ENCODE measurements around the gene LRIT1.

The LRIT1 gene

GRCh38 chr10:84212014-84212413 lies 29.3 kb downstream of the LRIT1 start:
- no peak for DNase-seq

- no peak for DNase-seq
These were observed 29.8 kb downstream of the LRIT1 start for GRCh38 chr10:84211566-84211965.

GRCh38 chr10:84208023-84208422 lies 33.3 kb downstream of the LRIT1 start:
- DNase-seq = no peak

DNA sequence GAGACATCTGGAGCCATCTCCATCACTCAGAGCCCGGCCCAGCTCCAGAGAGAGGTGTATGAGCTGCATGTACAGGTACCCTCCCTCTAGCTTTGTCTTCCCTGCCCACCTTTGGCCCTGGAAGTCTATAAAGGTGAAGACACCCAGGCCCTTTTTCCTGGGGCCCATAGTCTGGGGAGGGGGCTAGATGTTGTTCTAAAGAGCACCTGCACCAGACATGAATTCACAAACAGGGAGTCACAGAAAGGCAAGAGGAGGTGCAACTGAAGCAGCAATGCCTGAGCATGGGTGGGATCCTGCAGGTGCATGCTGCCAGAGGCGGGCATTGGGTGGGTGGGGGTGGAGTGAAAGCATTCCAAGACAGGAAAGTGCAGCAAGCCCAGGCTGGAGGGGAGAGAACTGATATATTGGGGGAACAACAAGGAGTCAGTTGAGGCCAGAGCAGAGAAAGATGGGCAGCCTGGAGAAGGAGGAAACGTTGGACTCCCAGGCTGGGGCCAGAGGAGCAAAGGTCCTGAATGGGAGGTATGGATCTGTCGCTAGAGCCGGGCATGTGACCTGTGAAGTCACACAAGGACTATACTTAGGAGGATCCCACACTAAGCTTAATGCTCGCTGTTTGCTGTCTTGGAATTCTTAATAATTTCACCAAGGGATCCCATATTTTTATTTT lies 35.4 kb downstream of the LRIT1 start:
- DNase-seq = no peak

DNA sequence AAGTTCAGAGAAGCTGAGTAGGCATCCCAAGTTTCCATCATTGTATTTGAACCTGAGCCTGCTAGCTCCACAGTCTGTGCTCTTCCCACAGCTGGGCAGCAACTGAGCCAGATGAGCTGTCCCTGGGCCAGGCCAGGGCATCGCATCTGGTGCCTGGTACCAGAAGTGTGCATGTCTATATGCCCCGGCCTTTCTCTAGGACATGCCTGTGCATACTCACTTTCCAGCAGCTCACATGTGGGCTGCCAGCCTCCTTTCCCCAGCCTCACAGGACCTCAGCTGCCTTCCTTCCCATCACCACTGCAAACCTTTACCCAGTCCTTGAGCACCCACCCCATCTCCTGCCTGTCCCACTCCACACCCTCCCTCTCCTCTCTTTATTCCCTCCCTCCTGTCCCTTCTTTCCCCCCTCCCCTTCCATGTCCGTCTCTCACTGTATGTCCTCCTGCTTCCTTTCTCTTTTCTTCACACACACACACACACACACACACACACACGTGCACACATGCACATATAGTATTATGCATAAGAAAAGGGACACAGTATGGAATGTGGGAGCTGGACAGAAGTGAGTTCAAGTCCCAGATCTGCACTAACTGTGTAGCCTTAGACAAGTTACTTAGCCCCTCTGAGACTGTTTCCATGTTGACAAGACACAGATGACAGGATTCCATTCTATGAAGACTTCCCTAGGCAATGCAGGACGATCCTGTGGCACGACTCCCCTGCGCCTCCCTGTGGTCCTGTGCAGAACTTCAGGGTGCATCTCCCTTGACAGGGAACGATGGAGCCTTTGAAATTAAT lies 36.1 kb downstream of the LRIT1 start:
- no peak for DNase-seq

- DNase-seq = no peak
These were observed 36.7 kb downstream of the LRIT1 start for GRCh38 chr10:84204610-84205009.

DNA sequence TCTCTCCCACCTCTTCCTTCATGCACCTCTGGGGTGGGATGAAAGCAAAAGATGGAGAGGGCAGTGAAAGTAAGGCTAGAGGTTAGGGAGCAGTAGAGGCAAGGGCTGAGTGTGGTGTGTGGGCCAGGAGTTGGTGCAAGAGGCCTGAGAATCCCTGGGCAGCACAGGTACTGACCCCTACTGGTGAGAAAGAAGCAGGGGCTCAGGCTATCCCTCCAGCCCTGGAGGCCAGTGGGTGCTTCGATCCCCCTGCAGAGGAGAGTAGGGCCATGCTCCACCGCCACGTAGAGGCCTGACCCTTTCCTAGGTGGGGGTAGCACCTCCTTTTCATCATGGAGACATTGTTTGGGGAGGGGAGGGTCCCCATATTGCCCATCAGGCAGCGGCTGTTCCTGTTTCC lies 37.2 kb downstream of the LRIT1 start:
- no peak for DNase-seq

DNA sequence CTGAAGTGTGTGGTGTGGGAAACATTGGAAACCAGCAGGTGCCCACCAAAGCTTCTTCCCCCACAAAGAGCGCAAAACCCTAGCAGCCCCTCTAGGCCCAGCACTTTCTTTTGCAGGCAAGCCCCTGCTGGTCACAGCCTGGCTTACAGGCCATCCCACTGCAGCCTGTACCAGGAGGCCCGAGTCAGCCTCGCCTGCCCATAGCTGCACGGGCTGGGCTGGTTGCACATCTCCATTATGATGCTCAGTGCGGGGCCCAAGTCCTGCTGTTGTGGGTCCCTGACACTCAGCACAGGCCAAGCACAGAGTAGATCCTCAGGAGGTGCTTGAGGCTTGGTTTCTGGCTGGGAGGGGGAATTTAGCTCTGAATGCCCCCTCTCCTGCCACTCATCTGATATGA lies 39.0 kb downstream of the LRIT1 start:
- no peak for DNase-seq

DNA sequence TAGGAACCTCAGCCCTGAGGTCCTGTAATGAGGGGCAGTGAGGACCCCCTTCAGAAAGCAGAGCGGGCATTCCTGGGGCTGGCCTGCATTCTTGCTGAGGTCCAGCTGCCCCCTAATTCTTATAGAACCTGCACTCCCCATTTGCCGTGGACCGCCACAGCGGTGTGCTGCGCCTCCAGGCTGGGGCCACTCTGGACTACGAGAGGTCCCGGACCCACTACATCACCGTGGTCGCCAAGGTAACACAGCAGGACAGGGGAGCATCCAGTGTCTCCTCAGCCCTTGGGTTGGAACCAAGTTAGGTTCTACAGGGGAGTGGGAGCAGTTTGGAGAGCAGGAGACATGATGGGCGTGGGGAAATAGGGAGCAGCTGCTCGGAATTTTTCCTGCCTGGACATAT lies 39.7 kb downstream of the LRIT1 start:
- no peak for DNase-seq

DNA sequence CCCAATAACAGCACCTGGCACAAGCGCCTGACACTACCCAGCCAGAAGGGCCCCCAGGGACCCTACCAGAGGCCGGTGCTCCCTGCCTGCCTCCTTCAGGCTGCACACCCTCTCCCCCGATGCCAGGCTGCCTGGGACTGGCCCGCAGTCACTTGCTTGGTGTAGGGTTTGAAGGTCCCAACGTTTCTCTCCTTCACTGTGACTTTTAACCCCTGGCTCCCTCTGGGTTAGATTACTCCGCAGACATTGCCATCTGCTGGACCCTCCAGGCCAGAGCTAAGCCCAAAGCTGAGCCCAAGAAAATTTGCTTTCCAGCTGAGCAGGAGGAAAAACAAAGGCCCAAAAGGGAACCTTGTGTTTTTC lies 40.1 kb downstream of the LRIT1 start:
- DNase-seq = no peak

GRCh38 chr10:84200537-84201243 lies 40.7 kb downstream of the LRIT1 start:
- no peak for DNase-seq

DNA sequence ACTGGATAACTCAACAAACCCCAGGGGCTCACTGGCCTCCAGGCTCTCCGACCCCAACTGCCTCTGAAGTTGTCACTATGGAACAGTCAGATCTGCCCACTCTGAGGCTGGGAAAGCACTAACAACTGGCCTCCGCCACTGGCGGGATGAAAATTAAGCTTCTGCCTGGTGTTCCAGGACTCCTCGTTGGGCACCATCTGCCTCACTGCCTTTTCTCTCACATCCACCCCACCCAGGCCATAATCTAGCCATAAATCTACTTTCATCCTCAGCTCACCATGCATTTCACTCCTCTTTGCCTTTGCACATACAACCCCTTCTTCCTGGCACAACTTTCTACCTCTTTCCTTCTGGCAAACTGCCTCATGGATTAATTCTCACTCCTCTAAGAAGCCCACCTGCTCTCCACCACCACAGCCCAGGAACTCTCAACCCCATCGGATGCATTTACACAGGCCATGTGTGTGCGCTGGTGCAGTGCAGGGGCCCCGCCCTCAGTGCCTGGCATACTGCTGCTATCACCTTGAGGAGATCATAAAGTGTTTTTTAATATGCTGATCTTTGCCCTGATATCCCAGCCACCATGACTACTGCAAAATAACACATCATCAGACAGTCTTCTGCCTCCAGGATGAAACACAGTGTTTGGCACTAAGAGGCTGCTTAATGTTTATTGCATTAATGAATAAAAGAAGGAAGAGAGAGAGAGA lies 43.0 kb downstream of the LRIT1 start:
- DNase-seq = no peak

- no peak for DNase-seq
These were observed 43.7 kb downstream of the LRIT1 start for GRCh38 chr10:84197643-84198042.

- no peak for DNase-seq
These were observed 44.4 kb downstream of the LRIT1 start for GRCh38 chr10:84196941-84197340.

DNA sequence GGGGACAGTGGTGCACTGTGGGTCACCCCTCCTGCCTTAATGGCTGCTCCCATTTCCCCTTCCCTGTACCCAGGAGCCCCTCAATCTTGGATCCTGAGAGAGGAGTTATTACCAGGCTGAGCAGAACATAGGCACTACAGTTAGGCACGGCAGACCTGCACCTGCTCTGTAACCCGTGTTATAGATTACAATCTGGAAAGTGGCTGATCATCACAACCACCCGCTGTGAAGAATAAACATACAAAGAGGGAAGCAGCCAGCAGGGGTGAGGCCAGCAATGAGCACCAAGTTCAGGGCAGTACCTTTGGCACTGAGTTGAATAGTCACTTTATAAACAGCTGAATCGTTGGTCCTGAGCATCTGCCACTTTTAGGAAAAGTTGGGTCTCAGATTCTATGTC lies 45.3 kb downstream of the LRIT1 start:
- no peak for DNase-seq

DNA sequence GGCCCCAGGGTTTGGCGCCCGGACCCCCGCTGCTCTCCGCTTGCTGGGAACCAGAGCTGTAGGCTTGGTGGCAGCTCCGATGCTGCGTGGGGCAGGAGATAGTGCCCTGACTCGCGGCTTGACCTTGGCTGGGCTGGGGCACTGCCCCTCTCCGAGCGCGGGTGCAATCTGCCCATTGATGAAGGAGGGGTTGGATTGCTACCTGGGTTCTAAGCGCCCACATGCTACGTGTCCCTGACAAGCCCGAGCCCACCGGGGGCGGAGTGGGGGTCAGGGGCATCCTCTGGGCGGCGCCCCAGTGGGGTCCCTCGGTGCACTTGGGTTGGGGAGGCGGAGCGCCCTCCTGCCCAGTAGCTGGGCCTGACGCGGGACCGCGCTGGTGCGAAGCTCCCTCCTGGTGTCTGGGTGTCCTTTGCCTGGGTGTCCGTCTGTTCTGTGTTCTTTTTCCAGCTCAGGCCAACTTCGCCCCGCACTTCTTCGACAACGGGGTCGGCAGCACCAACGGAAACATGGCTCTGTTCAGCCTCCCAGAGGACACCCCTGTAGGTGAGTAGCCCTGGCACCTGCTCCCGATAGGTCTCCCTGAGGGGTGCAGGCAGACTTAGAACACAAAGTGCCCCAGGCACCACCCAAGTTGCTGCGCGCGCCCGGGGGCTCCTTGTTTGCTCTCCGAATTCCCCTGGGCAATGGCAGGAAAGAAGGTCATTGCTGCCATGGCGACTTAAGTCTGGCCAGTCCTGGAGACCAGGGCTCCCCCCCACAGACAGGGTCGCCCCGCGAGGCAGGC lies 46.1 kb downstream of the LRIT1 start:
- no peak for DNase-seq

- no peak for DNase-seq
These were observed 46.8 kb downstream of the LRIT1 start, which contains the start of gene CDHR1 for GRCh38 chr10:84194424-84195043. Gene CDHR1, plus strand, starts transcription at chr10:84194537. Its CDS starts 224 bp downstream, at chr10:84194761.

GRCh38 chr10:84193846-84194423 lies 47.4 kb downstream of the LRIT1 start:
- no peak for DNase-seq

GRCh38 chr10:84193327-84193726 lies 48.0 kb downstream of the LRIT1 start:
- DNase-seq = no peak

GRCh38 chr10:84191106-84191505 lies 50.2 kb downstream of the LRIT1 start:
- no peak for DNase-seq

GRCh38 chr10:84190621-84191020 lies 50.7 kb downstream of the LRIT1 start:
- no peak for DNase-seq

- DNase-seq = no peak
These were observed 52.5 kb downstream of the LRIT1 start for GRCh38 chr10:84188815-84189214.
